Measurements from ENCODE around the gene HSPA12B.

The HSPA12B gene

GRCh38 chr20:3796477-3797225 is 64.2 kb downstream of the HSPA12B start:
- DNase-seq (ENCODE audit: low read depth, low spot score), result no peak
- peak overlapping the region; percentile 83 for H3K4me3 ChIP-seq (ENCODE audit: low read length)

GRCh38 chr20:3797226-3797545 is 64.7 kb downstream of the HSPA12B start:
- no peak for DNase-seq (ENCODE audit: low read depth, low spot score)
- peak overlapping the region; percentile 83 for H3K4me3 ChIP-seq (ENCODE audit: low read length)

DNA sequence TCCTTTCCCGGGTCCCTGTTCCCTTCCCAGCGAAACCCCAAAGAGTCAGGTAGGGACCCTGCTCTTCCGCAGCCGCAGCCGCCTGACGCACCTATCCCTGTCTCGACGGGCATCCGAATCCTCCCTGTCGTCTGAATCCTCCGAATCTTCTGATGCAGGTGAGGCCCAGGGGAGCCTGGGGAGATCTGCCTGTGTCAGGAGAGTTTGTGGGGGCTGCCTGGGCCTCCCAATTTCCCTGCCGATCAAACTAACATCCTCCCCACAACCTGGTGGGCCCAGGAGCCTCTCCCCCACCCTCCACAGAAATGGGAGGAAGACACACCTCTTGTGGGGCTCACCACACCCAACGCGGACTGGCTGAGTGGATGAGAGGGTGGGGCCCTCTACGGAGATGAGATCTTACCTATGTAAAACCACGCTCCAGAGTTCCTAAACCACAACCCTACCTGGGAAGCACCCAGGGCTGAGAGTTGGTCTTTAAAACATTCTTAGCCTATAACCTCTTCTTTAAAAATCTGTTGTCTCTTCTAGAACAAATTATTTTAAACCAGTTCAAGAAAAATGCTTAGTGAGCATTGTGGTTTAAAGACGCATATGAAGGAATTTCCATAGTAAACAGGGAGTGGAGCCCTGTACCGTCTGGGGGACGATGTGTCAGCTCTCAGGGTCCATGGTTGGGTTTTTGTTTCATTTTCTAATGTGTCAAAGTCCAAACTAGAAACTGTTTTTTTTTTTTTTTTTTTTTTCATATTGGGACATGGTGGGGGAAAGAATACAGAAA is 65.3 kb downstream of the HSPA12B start:
- no peak for DNase-seq (ENCODE audit: low read depth, low spot score)
- H3K4me3 ChIP-seq (ENCODE audit: low read length), result peak overlapping the region; percentile 83

GRCh38 chr20:3798373-3798768 is 65.9 kb downstream of the HSPA12B start:
- DNase-seq (ENCODE audit: low read depth, low spot score), result no peak
- H3K4me3 ChIP-seq (ENCODE audit: low read length), result no peak overlapping the region

- peak; percentile 80 for DNase-seq (ENCODE audit: low read depth, low spot score)
- no peak overlapping the region for H3K4me3 ChIP-seq (ENCODE audit: low read length)
Measured at GRCh38 chr20:3798908-3799248, 66.4 kb downstream of the HSPA12B start.

GRCh38 chr20:3800256-3800877 is 67.9 kb downstream of the HSPA12B start:
- DNase-seq (ENCODE audit: low read depth, low spot score), result no peak
- no peak overlapping the region for H3K4me3 ChIP-seq (ENCODE audit: low read length)

DNA sequence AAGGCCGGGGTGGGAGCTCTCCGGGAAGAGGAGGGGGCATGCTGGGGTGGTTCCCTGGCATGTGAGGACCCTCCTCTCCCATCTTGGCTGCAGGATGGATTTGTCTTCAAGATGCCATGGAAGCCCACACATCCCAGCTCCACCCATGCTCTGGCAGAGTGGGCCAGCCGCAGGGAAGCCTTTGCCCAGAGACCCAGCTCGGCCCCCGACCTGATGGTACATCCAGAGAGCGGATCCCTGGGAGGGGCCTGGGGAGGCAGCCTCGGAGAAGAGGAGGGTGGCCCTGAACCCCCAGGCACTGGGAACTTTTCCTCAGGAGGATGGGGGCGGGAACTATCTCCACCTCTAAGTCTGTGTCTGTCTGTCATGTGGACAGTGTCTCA is 68.4 kb downstream of the HSPA12B start:
- no peak overlapping the region for H3K4me3 ChIP-seq (ENCODE audit: low read length)
- DNase-seq (ENCODE audit: low read depth, low spot score), result no peak

GRCh38 chr20:3801299-3801698 is 68.8 kb downstream of the HSPA12B start:
- no peak for DNase-seq (ENCODE audit: low read depth, low spot score)
- no peak overlapping the region for H3K4me3 ChIP-seq (ENCODE audit: low read length)

GRCh38 chr20:3801846-3802245 is 69.4 kb downstream of the HSPA12B start:
- no peak overlapping the region for H3K4me3 ChIP-seq (ENCODE audit: low read length)
- DNase-seq (ENCODE audit: low read depth, low spot score), result no peak

All from Jurkat, Clone E6-1 (cell line).